Panc1 (cell line): ENCODE measurements around the gene FGD4.

Source experiments
- POLR2AphosphoS5 ChIP-seq: IDR thresholded peaks from 2 replicates; pipeline ENCODE4 v1.6.1; 2012; ENCODE audit warnings: mild to moderate bottlenecking, low read depth, low read length, moderate library complexity
- REST ChIP-seq, 2 experiments: IDR thresholded peaks; 2 replicates each; pipeline ENCODE4 v1.6.1; 2011 to 2012; ENCODE audit warnings: low read depth in 2 of 2, control low read depth in 1 of 2, low read length in 1 of 2, mild to moderate bottlenecking in 1 of 2, moderate library complexity in 1 of 2; ENCODE audit not compliant: insufficient read depth in 1 of 2
- TCF7L2 ChIP-seq: IDR thresholded peaks from 2 replicates; pipeline ENCODE4 v1.6.1; 2011; ENCODE audit warnings: mild to moderate bottlenecking, low read depth, low read length, inconsistent platforms
- TF ChIP-seq, protein P1 (sequence below): fragments of 450-650 bp; IDR thresholded peaks from 2 replicates; pipeline ENCODE4 v1.5.1; 2017; ENCODE audit warnings: mild to moderate bottlenecking

GRCh38 chr12:32690927-32691326 lies 291.6 kb downstream of the FGD4 start:
- TF ChIP-seq, protein P1, sequence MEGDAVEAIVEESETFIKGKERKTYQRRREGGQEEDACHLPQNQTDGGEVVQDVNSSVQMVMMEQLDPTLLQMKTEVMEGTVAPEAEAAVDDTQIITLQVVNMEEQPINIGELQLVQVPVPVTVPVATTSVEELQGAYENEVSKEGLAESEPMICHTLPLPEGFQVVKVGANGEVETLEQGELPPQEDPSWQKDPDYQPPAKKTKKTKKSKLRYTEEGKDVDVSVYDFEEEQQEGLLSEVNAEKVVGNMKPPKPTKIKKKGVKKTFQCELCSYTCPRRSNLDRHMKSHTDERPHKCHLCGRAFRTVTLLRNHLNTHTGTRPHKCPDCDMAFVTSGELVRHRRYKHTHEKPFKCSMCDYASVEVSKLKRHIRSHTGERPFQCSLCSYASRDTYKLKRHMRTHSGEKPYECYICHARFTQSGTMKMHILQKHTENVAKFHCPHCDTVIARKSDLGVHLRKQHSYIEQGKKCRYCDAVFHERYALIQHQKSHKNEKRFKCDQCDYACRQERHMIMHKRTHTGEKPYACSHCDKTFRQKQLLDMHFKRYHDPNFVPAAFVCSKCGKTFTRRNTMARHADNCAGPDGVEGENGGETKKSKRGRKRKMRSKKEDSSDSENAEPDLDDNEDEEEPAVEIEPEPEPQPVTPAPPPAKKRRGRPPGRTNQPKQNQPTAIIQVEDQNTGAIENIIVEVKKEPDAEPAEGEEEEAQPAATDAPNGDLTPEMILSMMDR: no peak
- TF ChIP-seq TCF7L2 (no peak), POLR2AphosphoS5 (no peak), REST (IDR thresholded peaks at IDR 0.05; ENCODE audit: insufficient read depth in 1 of 2, low read depth in 2 of 2, low read length in 1 of 2) (no peak)
